Ovary (tissue), 3 donors: ENCODE data around the gene RPS5.

Experiments used
- CTCF ChIP-seq, 3 donors: fragments of 450-650 bp in 2 of 3; fragments of 200-600 bp in 1 of 3; IDR thresholded peaks; one replicate each; pipeline versions ENCODE4 v1.5.1 to v1.8.0; 2016 to 2022; ENCODE audit warnings: antibody characterized with exemption in 3 of 3, mild to moderate bottlenecking in 1 of 3
- POLR2A ChIP-seq: fragments of 450-650 bp; IDR thresholded peaks from one replicate; pipeline ENCODE4 v1.6.1; 2017; ENCODE audit warnings: antibody characterized with exemption, mild to moderate bottlenecking, moderate library complexity
- donor health status: DM: no; HTN: no; CAD: no.

- TF ChIP-seq POLR2A = no peak
- TF ChIP-seq CTCF (IDR thresholded peaks at IDR 0.05) = no peak
These were observed 25.2 kb upstream of the RPS5 start for GRCh38 chr19:58361900-58362271.
